GM12872 (cell line): ENCODE measurements around the gene NBEA.

ENCODE experiments used
- CTCF ChIP-seq: IDR thresholded peaks from 3 replicates; pipeline ENCODE4 v1.5.1; 2011; ENCODE audit warnings: low read depth, mild to moderate bottlenecking, low read length, moderate library complexity; ENCODE audit not compliant: insufficient read depth

Gene NBEA

GRCh38 chr13:35592457-35592856 lies 650.4 kb downstream of the NBEA start:
- no peak for TF ChIP-seq CTCF

GRCh38 chr13:35593651-35594050 lies 651.6 kb downstream of the NBEA start:
- no peak for TF ChIP-seq CTCF

GRCh38 chr13:35594096-35594495 lies 652.0 kb downstream of the NBEA start:
- no peak for TF ChIP-seq CTCF

GRCh38 chr13:35595181-35595580 lies 653.1 kb downstream of the NBEA start:
- no peak for TF ChIP-seq CTCF

- TF ChIP-seq CTCF: no peak
Measured at GRCh38 chr13:35596321-35597030, 654.4 kb downstream of the NBEA start.

GRCh38 chr13:35597451-35597850 lies 655.4 kb downstream of the NBEA start:
- TF ChIP-seq CTCF: no peak

GRCh38 chr13:35598233-35598632 lies 656.2 kb downstream of the NBEA start:
- TF ChIP-seq CTCF: no peak
